Testis (tissue), 2 donors: ENCODE data around the gene GPR161.

Experiments
- POLR2A ChIP-seq: fragments of 450-650 bp; IDR thresholded peaks from one replicate; pipeline ENCODE4 v1.6.1; 2017; ENCODE audit warnings: antibody characterized with exemption, mild to moderate bottlenecking, moderate library complexity
- TF ChIP-seq, protein P1 (sequence below), 3 experiments: fragments of 450-650 bp in 2 of 3; fragments of 200-600 bp in 1 of 3; sonication (generic) in 1 of 3; IDR thresholded peaks; one replicate each; pipeline ENCODE4 v1.5.1; 2016 to 2019; ENCODE audit warnings: antibody characterized with exemption in 3 of 3, mild to moderate bottlenecking in 2 of 3, moderate library complexity in 1 of 3

DNA sequence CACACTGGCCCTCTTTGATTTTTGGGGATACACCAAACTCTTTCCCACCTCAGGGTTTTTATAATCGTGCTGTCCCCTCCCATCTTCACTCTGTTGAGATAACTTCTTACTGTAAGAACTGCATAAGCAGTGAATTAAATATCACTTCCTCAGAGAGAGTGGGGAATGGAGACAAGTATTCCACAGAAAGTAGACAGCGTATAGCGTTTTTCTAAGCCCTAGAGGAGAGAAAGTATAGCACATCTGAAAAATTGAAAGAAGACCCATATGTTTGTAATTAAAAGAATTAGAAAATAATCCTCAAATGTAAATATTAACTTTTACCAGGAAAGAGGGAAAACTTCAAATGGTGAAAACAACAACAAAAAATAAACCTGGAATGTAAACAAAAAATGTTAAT, 67.3 kb downstream of the GPR161 start:
- TF ChIP-seq, protein P1, sequence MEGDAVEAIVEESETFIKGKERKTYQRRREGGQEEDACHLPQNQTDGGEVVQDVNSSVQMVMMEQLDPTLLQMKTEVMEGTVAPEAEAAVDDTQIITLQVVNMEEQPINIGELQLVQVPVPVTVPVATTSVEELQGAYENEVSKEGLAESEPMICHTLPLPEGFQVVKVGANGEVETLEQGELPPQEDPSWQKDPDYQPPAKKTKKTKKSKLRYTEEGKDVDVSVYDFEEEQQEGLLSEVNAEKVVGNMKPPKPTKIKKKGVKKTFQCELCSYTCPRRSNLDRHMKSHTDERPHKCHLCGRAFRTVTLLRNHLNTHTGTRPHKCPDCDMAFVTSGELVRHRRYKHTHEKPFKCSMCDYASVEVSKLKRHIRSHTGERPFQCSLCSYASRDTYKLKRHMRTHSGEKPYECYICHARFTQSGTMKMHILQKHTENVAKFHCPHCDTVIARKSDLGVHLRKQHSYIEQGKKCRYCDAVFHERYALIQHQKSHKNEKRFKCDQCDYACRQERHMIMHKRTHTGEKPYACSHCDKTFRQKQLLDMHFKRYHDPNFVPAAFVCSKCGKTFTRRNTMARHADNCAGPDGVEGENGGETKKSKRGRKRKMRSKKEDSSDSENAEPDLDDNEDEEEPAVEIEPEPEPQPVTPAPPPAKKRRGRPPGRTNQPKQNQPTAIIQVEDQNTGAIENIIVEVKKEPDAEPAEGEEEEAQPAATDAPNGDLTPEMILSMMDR (IDR thresholded peaks at IDR 0.05): peak in 1 of 3 experiments; percentile 12
- no peak for TF ChIP-seq POLR2A
